GM18868 (cell line): ENCODE results near the gene ADI1.
"Not testable (repeated sequence)": the region's sequence is repeated elsewhere in the genome, so short reads cannot be mapped to it uniquely, and the experiment has no call there.

Experiments
- ATAC-seq: cut with Tn5 transposase; IDR thresholded peaks from one replicate; pipeline ENCODE4 v1.9.1; 2021; ENCODE audit warnings: mild to moderate bottlenecking, moderate library complexity; ENCODE audit not compliant: unreplicated experiment

The ADI1 gene

DNA sequence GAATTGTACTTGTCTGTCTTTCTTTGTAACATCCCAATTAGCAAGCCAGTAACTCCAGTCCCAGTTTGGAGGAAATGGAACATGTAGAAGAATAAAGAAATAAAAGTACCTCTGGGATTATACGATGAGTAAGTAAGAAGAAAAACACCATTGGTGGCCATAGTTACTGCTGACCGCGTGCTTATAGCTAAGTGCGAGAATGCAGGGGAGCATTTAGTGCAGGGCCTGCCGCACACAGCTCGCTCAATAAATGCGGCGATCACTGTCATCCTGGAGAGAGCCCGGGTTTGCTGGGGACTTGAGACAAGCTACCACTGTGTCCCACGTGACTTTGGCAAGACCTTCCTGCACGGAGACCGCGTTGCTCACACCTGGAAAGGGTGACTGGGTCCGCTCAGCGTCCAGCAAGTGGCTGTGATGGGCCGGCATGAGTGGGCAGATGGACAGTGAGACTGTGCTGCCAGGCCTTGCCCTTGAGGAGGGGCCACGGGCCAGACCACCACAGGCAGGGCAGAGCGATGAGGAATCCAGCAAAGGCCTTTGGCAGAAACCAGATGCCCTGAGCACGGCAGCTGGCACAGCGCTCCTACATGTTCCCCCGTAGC is 54.8 kb downstream of the ADI1 start:
- no peak for ATAC-seq

DNA sequence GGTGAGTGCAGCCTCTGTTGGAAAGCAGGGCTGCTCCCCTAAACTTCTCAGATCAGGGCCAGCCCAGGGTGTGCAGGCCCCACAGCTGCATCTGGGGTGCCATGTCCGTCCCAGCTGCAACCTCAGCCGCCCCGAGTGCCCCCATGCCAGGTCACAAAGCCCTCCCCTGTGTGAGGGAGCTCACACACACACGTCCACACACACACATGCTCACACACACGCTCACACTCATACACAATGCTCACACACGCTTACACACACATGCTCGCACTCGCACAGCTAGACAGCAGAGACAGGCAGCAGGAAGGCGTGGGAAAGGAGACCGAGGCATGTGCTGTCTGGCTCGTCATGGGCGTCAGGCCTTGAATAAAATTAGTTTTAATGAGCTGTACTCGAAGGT is 55.4 kb downstream of the ADI1 start:
- no peak for ATAC-seq

DNA sequence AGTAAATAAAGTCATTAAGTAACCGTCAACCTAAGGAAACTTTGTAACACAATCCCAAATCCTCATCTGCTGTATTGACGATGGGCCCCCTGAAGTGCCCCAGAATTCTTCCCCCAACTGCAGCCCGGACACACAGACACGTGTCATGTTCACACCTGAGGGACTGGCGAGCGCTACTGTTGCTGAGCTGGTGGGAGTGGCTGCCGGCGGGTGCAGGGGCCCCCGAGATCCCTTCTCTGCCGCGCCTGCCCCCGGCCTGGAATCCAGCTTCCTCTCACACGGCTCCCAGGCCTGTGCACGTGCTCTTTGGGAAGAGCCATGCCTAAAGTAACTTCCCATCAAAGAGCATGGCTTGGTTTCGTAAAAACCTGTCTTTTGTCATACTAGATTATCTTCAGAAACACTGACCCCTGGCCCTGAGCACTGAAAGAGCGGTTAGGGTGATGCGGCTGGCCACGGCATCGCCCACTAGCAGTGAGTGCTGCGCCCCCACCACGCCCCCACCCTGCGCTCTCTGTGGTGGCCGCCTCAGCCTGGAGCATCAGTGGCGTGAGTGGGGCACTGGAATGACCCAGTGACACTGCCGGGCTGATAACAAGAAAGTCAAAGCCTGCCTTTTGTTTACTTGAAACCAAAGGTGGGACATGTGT is 56.0 kb downstream of the ADI1 start:
- ATAC-seq: no peak

DNA sequence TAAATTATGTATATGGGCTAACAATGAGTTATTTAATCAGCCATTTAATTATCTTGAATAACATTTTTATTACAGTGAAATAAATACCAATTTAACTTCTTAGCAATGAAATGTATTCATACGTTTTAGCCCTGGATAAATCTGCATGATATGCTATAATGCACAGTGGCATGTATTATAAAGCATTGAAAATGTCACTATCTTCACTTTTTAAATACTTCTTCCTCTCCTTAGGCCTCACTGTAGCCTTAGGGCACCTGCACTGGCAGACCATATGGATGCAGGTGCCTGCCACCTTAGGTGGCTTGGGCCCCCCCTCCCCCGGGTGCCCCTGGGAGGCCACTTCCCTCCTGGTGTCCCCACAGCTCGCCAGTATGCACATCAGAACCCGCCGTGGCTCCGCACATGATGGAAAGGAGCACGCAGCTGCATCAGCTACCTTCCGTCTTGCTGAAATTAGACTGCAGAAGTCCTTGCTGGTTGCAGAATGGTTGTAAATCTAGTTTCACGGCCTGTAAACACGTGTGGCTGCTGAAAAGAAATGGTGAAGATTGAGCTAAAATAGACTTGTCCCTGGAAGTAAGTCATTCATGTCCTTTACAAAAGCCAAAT is 56.7 kb downstream of the ADI1 start:
- peak; percentile 1 for ATAC-seq

DNA sequence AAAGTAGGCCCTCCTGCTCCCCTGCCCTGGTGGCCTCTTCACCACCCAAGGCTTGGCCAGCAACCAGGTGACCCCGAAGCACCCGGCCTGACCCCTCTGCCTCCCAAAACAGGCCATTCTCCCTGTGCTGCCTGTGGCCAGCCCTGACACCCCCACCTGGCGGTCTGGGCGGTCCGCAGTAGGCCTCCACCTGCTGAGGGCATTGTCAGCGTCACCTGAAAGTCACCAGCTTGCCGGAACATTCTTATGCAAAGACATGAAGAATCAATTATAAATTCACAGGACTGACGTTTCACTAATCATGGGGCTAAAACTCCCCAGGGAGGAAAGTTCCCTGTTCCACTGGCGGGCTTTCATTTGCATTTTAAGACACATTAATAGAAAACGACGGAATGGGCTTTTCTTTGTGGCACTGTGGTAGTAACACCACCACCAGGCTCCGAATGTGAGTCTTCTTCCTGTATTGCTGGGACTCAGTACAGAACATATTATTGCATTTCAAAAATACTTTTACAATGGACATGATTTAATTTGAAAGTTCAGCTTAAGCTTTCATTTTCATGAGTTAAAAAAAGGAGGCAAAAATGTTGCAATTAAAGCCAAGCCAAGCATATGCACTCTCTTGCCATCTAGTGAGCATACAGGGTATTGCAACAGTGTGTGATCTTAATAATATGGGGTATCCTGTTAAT is 57.4 kb downstream of the ADI1 start:
- ATAC-seq: peak; percentile 69

DNA sequence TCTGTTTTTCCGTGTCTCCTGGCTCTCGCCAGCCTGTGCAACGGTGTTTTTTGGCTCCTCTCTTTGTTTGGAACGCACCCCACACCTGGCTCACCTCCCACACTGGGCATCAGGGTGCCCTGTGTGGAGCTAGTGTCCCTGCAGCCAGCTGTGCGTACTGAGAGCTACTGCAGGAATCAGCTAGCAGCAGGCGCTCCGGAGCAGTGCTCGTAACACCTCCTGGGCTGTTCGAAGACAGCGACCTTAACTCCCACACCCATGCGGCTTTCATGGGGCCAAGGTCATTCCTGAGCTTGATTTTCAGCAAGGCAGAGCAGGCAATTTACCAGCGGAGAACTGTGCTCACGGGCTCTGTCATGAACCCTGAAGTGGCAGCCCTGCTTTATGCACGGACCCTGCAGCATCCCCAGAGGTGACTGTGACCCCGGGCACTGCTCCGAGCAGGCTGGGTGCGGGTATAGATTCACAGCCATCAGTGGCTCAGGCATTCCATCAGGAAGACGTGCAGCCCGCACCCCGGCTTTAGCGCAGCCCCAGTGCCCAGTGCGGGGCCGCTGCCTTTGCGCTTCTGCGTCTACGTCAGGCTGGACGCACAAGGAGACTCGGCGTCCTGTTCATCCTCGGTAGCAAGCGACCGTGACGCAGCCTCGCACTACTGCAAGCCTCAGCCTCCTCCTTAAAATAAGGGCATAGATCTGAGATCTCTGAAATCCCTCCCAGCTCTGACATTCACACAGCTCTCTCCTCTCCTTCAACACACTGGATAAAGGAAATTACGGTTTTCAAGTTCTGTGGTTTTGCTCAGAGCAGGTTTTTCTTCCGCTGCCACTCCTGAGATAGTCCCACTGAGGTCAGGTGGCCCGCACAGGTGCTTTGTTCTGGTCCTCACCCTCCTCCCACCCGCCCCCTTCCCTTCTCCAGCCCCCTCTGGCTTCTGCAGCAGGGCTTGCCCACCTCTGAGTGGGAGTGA is 58.2 kb downstream of the ADI1 start:
- no peak for ATAC-seq

DNA sequence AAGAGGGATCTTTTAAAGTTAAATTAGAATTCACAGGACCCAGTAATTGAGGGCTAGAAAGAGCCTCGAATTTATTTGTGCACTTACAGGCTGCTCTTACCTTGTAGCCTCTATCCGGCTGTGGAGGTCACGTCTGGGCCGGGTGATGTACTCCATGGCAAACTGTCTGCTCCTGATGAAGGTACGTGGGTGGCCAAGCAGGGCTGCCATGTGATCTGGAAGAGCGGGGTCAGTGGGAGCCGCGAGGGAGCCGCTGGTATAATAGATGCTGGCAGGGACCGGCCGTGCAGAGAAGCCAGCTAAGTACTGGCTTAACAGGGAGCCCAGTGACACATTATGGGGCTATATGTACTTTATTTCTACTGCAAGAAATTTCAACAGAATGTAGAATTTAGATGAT is 59.2 kb downstream of the ADI1 start:
- ATAC-seq: no peak

DNA sequence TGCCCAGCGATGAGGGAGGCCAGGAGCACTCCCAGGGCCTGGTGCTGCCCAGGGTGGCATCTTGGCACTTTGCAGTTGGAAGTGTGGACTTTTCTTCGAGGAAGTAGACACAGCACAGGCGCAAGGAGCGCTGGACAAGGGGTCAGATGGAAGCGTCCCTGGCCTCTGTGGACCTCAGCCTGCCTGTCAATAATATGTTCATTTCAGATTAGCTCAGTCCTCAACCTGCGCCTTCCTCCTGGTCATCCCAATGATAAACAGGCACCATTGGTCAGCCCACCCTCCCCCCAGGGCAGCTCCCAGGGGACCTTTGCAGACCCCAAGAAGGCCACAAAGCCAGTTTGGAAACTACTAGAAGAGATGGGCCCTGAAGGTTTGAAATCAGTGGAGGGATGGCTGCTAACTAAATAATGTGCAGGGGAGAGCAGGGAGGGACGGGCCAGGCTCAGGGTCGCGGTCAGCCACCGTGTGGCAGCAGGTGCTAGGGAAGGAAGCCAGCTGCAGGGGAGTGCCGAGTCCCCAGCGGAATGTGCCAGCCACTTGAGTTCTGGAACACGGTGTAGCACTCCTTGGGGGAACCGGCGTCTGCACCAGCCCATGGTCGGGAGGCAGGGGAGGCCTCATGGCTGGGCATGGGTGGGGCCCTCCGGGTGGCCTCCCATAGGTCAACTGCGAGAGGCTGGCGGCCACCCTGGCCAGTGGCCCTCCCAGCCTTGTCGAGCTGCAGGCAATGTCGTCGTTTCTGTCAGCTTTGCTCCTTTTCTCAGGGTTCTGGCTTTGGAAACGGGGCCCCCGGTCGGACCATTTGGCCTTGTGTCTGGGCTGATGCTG is 59.9 kb downstream of the ADI1 start:
- ATAC-seq: no peak

DNA sequence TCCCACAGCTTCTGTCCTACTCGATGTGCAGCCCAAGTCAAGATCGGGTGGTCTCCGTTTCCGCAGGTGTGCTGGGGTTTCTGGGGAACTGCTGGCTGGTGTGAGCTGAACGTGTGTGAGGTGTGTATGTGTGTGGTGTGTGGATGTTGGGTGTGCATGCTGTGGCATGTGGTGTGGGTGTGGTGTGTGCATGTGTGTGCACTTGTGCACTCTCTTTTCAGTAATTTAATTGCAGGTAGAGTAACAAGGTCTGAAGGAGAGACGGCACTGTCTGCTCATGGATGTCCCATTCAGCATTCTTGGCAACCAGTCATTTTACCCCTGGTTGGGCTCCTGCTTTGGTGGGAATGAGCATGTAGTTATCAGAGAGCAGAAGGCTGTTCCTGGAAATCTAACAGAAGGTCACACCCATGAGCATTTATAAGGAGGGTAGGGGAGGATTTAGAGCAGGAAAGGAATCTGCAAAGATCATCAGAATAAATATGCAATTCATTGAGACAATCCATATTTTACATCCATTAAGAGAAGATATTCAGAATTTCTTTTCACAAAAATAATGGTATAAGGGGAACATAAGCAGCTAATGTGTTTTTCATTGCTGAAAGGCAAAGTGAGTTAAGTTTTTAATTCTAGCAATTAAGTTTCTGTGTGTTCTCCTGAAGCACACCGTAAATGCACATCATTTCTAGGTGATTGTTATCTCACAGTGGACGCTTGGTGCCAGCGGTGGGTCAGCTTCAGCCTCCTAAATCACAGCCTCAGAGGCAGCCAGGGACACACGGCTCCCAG is 60.7 kb downstream of the ADI1 start:
- ATAC-seq: no peak

DNA sequence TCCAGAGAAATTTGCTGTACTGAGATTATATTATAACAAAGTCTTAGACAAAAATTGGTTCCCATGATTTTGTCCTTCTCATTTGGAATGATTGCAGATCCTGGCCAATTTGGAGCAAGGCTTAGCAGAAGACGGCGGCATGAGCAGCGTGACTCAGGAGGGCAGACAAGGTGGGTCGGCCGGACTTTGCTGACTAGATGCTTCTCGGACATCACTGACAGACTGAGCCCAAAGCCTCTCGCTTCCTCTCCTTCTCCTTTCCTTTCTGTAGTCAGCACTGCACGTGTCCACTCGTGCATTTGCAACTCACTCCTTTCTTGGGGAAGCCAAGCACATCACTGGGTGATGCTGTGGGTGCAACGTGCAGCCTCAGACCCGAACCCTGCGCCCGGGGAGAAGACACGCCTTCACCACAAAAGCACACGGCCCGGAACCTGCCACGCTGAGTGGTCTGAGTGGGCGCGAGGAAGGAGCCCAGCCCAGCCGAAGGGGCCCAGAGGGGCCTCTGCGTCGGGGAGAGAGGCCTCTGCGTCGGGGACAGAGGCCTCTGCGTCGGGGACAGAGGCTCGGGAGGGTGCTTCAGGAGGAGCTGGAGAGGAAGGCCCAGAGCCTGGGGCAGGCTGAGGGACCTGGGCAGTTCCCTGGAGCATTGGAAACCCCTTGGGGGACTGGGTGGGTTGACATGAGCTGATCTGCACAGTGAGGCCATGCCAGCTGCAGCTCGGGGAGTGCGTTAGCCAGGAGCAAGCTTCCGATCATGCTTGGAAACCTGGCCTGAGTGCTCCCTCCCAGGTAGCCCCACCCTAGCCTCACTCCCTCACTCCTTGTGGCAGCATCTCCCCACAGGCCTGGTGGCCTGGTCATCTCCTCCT is 61.6 kb downstream of the ADI1 start:
- ATAC-seq: no peak

DNA sequence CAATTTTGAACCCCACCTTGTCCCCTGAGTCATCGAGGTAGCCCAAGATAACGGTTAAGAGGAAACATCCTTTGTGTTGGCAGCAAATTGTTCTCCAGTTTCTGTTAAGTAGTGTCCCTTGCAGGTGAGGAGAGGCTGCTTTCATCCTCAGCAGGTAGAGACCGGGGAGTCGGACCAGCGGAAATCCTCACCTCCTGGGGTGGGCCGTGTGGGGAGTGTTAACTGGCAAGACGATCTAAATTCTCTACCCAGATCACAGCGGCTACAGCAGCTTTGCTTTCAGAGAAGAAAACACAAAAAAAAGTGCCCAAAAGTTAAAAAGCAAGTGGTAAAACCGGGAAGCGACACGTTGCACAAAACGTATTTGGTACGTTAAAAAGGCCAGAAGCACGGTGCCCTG is 63.2 kb downstream of the ADI1 start:
- no peak for ATAC-seq

DNA sequence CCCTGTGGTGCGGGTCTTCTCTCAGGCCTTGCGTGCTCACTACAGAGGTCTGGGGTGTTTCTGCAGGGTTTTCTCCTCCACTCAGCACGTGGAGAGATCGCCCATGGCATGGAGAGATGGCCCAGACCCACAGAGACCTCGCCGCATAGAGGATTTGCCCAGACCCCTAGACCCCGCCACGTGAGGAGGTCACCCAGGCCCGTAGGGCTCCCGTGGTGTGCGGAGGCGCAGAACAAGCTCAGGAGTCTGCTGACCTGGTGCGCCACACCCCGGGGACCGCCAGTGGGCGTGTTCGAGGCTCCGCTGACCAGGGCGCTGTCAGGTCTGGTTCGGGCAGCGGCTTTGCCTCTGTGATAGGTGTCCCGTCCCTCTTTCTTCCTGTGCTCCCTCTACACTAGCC is 64.5 kb downstream of the ADI1 start:
- no peak for ATAC-seq

DNA sequence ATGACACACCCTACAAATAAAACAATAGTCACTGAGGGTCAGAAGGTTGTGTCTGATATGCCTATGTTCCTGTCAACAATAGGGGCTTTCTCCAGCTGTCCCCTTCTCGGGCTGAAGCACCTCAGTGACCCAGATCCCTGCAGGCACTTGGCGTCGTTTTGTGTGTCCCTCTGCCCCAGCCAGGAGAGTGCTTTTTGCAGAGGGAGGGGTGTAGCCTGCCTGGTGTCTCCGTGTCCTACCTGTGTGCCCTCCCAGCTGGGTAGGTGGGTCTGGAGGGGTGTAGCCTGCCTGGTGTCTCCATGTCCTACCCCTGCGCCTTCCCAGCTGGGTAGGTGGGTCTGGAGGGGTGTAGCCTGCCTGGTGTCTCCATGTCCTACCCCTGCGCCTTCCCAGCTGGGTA is 65.3 kb downstream of the ADI1 start:
- not testable (repeated sequence) for ATAC-seq

DNA sequence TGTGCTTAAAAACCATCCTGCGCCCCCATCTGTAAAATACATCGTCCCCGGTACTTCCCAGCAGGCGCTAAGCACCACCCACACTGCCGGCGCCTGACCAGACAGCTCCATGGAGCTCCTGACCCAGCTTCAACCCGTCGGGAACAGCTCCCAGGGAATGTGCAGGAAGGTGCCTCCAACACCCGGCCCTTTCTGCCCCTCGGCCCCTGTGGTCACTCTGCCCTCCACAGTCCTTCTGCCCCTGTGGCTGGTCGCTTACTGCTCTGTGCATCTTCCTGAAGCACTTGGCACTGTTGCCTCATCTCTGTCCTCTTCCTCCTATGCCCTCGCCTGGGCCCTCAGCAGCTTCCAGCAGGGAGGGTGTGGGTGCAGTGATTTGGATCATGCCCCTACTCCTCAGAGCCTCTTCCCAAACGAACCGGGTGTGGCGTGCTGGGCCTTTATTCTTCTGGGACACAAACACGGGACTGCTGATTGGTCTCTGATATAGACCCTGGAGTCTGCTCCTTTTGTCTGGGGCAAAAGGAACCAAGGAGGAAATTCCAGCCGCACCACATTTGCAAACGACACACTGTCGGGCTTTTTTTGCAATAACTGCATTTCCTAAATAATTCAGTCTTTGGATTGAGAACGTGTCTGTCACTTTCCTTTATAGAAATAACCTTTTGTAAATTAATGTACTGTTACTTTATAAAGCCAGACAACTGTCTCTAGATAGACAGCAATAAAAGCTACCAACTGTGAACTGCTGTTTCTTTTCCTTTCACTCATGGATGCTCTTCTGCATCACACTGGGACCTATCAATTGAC is 65.9 kb downstream of the ADI1 start:
- no peak for ATAC-seq

DNA sequence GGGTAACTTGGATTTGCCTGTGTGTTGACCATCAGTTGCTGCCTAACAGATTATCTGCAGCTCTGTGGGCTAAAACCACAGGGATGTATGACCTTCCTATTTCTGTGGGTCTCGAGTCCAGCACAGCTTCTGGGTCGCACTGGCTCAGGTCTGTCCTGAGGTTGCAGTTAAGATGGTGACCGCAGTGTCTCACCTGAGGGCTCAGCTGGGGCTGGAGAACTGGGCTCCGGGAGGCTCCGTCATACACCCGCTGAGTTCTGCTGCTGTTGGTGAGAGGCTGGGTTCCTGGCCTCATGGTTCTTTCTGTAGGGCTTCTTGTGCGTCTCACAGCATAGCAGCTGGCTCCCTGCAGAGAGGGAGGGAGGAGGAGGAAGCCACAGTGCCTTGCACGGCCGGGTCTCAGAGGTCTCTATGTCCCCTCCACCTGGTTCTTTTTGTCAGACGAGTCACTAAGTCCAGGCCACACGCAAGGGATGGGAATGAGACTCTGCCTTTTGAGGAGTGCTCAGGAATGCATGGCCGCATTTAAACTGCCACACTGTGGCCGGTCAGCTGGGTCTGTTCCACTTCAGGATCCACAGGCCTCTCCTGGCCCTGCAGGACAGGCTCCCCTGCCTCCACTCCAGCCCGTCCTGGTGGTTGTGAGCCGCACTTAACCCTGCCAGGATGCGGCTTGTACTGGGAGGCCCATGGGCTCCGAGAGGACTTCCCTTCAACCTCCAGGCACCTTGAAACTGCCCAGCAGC is 67.2 kb downstream of the ADI1 start:
- ATAC-seq: no peak

DNA sequence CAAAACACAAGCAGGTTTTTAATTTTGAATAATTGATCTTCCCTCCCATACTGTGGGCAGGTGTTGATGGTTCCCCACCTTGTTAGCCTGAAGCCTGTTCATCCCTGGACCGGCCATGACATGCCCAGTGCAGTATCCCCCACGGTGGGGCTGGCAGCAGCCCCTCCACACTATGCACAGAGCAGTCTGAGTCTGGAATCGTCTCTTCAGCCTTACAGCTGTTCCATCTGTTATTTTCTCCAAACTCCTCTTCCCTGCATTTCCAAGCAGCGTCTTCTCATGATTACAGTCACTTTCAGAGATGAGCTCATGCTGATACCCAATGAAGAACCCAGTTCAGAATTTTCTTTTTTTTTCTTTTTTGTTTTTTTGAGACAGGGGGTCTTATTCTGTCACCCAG is 68.2 kb downstream of the ADI1 start:
- ATAC-seq: no peak
